Aorta (tissue), 5 donors: Measurements from ENCODE around the gene WDFY4. TPM values are rescaled to one million over a fixed set of nuclear protein-coding genes. Genes with fewer than 3 reads are reported as not detected.

ENCODE experiments used
- ATAC-seq: fragments of 200-7000 bp; cut with Tn5 transposase; one replicate; pipeline ENCODE4 v1.9.1; 2022; ENCODE audit warnings: moderate library complexity; ENCODE audit not compliant: low FRiP score
- DNase-seq, 2 donors: peaks; one replicate each; pipeline ENCODE4 v3.0.0-alpha.2; 2020
- H3K27ac ChIP-seq, 2 donors: one replicate each; pipeline ENCODE4 v1.5.1; 2013; ENCODE audit warnings: low read length in 2 of 2, mild to moderate bottlenecking in 2 of 2, moderate library complexity in 2 of 2, control low read depth in 1 of 2, inconsistent platforms in 1 of 2, low read depth in 1 of 2
- H3K27me3 ChIP-seq, 2 donors: one replicate each; pipeline ENCODE4 v1.6.1; 2013; ENCODE audit warnings: control low read depth in 1 of 2, low read length in 1 of 2, mild to moderate bottlenecking in 1 of 2, moderate library complexity in 1 of 2; ENCODE audit not compliant: insufficient read depth in 2 of 2, control insufficient read depth in 1 of 2
- H3K36me3 ChIP-seq, 2 donors: one replicate each; pipeline ENCODE4 v1.6.1; 2013; ENCODE audit warnings: control low read depth in 1 of 2, low read length in 1 of 2, mild to moderate bottlenecking in 1 of 2; ENCODE audit not compliant: insufficient read depth in 2 of 2, control insufficient read depth in 1 of 2
- H3K4me1 ChIP-seq, 2 donors: one replicate each; pipeline ENCODE4 v1.6.1; 2013; ENCODE audit warnings: low read length in 2 of 2, control low read depth in 1 of 2, mild to moderate bottlenecking in 1 of 2, moderate library complexity in 1 of 2; ENCODE audit not compliant: insufficient read depth in 2 of 2, control insufficient read depth in 1 of 2
- H3K4me3 ChIP-seq, 2 donors: one replicate each; pipeline ENCODE4 v1.5.1; 2013; ENCODE audit warnings: low read length in 2 of 2, control low read depth in 1 of 2, mild to moderate bottlenecking in 1 of 2
- H3K9me3 ChIP-seq: one replicate; pipeline ENCODE4 v1.6.1; 2013; ENCODE audit warnings: mild to moderate bottlenecking, low read length; ENCODE audit not compliant: control insufficient read depth
- WGBS, 2 donors: extraction: QIAGEN DNeasy Blood & Tissue Kit; methylation state at CpG; one replicate each; pipeline ENCODE4 v1.1.7; 2013; 5-methylcytosine and 5-hydroxymethylcytosine counted together
- intact Hi-C, 2 donors: fragments of 100-400 bp; cut with DNase I; formaldehyde crosslinking; loops; one replicate each; pipeline versions ENCODE4 v1.14.2 to v1.15.0; 2022
- polyA plus RNA-seq, 2 donors: library from polyadenylated mRNA; stranded (reverse); fragments of 200-250 nt; gene quantifications; one replicate each; pipeline ENCODE4 v1.2.3, GENCODE V29; 2013
- total RNA-seq, 2 donors: library from RNA; stranded (reverse); fragmentation: NEBNext Ultra II Directional; extraction: Animal tissue kit (Norgen Biotek cat#: 25700); gene quantifications; one replicate each; pipeline ENCODE4 v1.2.1, GENCODE V29; 2021
- donor health status: healthy with polysubstance abuse.
- donor health status: Bipolar disorder and iron deficiency.
- donor health status: DM: no; HTN: no; CAD: no.
- donor health status: DM: no; HTN: no; CAD: no.
- donor health status: DM: yes; HTN: yes; CAD: no.

WDFY4 gene
- total and polyA plus RNA-seq, 4 donors: 0.54 to 15.0 (median 4.6) TPM

DNA sequence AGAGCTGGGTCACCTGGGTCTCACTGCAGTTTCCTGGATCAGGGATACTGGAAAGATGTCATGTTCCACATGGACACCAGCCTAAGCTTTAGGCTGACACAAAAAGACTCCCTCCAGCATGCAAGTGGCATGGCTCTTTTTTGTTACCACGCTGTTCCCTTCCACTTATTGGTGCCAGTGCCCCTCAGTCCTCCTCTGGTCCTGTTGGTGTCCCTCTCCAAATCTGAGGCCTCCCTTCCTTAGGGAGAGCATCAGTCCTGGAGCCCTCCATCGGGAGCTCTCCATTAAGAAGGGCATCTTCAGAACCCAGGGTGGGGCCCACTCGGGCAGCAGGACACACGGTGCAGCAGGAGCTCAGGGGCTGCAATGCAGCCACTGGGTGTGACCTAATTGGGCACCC is 331.0 kb downstream of the WDFY4 start:
- DNase-seq (no peak), ATAC-seq (no peak)
- Histone ChIP-seq H3K36me3 (peaks cover 0 to 2% of the 10 kb centered on the region in 2 donors), H3K9me3 (no peaks in the 10 kb centered on the region), H3K4me3 (no peak overlapping the region), H3K27ac (no peak overlapping the region), H3K4me1 (peaks cover 0 to 3% of the 10 kb centered on the region in 2 donors), H3K27me3 (no peaks in the 10 kb centered on the region)
- 96 to 98% methylated on average over 4 of the region's 4 CpGs for WGBS, 2 donors
- intact Hi-C loops: no loop called here

DNA sequence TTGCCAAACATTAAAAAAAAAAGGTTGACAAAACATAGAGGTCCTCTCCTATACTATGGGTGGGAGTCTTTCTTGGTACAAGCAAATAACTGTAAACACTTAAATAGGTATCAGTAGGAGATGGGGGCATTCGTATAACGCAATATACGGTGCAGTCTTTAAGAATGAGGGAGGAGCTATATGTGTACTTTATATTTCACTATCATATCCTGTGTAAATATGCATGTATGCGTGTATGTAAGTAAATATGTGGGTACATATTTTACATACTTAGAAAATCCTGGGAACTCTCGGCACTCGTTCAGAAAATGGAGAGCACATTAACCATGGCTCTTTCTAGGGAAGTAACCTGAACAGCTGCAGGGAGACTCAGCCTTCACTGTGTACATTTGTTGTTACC is 337.0 kb downstream of the WDFY4 start:
- Histone ChIP-seq H3K9me3 (no peaks in the 10 kb centered on the region), H3K27me3 (no peaks in the 10 kb centered on the region), H3K4me3 (no peak overlapping the region), H3K4me1 (no peaks in the 10 kb centered on the region), H3K27ac (no peak overlapping the region), H3K36me3 (peaks cover 0 to 2% of the 10 kb centered on the region in 2 donors)
- 87 to 88% methylated on average over 6 of the region's 6 CpGs for WGBS, 2 donors
- intact Hi-C loops: loop anchor here in 1 of 2 donors (10.0 kb wide), 1 partner anchor 93 kb away; the partner anchor contains the start of gene VSTM4
- DNase-seq (no peak), ATAC-seq (no peak)

DNA sequence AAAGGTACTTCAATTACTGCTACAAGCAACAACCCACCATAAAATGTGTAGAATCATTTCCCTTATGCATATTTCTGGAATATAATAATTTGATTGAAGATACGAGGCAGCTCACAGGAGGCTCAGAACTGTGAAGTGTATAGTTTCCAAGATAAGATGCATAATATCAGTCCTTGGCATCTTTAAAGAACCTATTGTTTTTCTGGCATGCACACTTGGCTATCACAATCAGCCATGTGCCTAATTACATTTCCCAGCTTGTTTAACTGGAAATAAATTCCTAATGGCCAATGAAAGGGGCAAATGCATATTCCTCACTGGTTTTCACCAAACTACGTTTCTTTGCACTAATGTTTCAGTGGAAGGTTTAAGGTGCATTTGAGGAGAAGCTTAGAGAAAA is 338.4 kb downstream of the WDFY4 start:
- DNase-seq (no peak), ATAC-seq (no peak)
- Histone ChIP-seq H3K27ac (no peak overlapping the region), H3K36me3 (peaks cover 0 to 2% of the 10 kb centered on the region in 2 donors), H3K4me3 (no peak overlapping the region), H3K9me3 (no peaks in the 10 kb centered on the region), H3K4me1 (no peaks in the 10 kb centered on the region), H3K27me3 (no peaks in the 10 kb centered on the region)
- WGBS, 2 donors: 40 to 51% methylated on average over 2 of the region's 2 CpGs
- intact Hi-C loops: loop anchor here in 1 of 2 donors (10.0 kb wide), 1 partner anchor 92 kb away; the partner anchor contains the start of gene VSTM4

DNA sequence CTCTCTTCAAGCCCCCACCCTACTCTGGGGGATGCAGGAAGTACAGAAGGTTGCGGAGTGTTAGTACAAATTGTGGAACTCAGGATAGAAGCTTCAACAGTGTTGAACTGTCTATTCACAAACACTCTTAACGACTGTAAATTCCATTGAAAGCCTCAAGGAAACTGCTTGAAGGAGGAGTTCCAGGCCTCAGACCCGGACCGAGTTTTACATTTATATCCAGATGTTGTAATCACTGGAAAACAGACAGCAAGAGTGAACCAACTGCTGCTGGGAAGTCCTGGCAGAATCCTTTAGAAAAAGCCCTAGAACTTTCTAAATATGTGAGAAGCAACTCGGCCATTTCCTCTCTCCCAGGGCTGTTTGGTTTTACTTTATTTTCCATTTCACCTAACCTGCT is 339.1 kb downstream of the WDFY4 start:
- Histone ChIP-seq H3K4me3 (no peak overlapping the region), H3K9me3 (no peaks in the 10 kb centered on the region), H3K27me3 (no peaks in the 10 kb centered on the region), H3K4me1 (no peaks in the 10 kb centered on the region), H3K36me3 (no peaks in the 10 kb centered on the region), H3K27ac (peak overlapping the region; percentile 32 to 83)
- intact Hi-C loops: loop anchor here in 1 of 2 donors (10.0 kb wide), 1 partner anchor 91 kb away; the partner anchor contains the start of gene VSTM4
- ATAC-seq (peak; percentile 69), DNase-seq (no peak)
- WGBS, 2 donors: 17 to 21% methylated on average over 5 of the region's 5 CpGs

DNA sequence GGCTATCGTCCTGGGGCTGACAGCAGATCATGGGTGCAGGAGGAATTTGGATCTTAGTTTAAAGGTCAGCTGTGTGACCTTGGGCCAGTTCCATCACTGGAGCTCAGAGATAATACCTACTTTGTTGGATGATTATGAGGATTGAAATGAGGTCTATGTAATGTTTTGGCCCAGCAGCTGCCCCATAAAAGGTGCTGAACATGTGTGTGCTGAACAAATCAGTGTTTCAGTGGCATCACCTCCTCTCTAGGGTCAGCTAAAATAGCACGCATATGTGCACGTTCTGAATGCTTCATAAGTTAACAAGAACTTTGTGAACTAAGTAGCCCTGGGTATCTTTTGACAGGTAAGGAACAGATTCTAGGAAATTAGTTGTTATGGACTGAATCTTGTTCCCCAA is 339.8 kb downstream of the WDFY4 start:
- WGBS, 2 donors: 19 to 35% methylated on average over 3 of the region's 3 CpGs
- ATAC-seq (no peak), DNase-seq (no peak)
- H3K27ac ChIP-seq: peak overlapping the region; percentile 71 to 83
- no peaks in the 10 kb centered on the region for H3K4me1 ChIP-seq
- H3K36me3 ChIP-seq: no peaks in the 10 kb centered on the region
- intact Hi-C loops: loop anchor here in 1 of 2 donors (10.0 kb wide), 1 partner anchor 90 kb away; the partner anchor contains the start of gene VSTM4
- no peak overlapping the region for H3K4me3 ChIP-seq
- H3K9me3 ChIP-seq: no peaks in the 10 kb centered on the region
- no peaks in the 10 kb centered on the region for H3K27me3 ChIP-seq

DNA sequence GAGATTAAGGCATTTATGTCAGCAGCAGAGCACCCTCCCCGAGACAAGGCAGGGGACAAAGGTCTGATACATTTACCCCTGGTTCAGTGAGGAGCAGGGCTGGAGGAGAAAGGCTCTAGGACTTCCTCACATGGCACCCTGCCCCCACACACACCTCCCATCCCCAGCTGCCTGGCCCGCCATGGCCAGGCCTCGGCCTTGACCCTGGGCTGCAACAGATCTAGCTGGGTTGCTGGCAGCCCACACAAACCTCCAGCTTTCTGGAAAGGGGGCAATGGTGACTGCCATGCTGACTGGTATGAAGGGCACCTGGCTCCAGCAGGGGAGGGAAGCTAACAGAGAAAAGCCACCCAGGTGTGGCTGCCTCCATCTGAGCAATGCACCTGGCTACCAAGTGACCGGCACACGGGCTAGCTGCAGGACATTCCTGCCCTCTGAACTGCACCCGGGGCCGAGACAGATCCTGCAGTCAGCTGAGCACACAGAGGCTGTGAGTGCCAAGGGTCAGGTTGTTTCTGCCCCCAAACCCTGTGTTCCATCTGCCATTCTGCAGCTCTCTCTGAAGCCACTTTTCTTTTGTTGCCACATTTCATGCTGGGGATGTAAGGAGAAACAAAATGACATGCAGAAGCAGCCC is 340.8 kb downstream of the WDFY4 start:
- no peaks in the 10 kb centered on the region for H3K27me3 ChIP-seq
- no peak for DNase-seq
- H3K4me1 ChIP-seq: no peaks in the 10 kb centered on the region
- intact Hi-C loops: loop anchor here in 1 of 2 donors (10.0 kb wide), 1 partner anchor 89 kb away; the partner anchor contains the start of gene VSTM4
- WGBS, 2 donors: 85 to 91% methylated on average over 7 of the region's 7 CpGs
- H3K4me3 ChIP-seq: no peak overlapping the region
- no peaks in the 10 kb centered on the region for H3K9me3 ChIP-seq
- no peaks in the 10 kb centered on the region for H3K36me3 ChIP-seq
- H3K27ac ChIP-seq: peak overlapping the region in 1 of 2 donors; percentile 31
- ATAC-seq: peak; percentile 20

DNA sequence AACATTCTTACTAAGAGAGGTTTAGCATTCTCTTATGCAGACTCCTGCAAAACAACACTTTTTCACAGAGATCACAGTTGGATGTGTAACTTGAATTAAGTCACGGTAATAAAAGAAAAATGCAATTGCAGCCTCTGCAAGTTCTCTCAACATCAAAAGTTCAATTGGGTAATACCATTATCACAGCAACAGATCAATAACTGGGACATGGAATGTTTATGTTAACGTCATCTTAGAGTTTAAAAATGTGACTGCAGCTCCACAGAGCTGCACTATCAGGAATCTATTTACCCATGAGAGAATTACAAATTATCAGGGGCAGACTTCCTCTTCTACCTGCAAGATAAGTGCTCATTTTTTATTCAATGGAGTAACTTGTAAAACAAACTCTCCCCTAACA is 344.0 kb downstream of the WDFY4 start:
- intact Hi-C loops: loop anchor here in 1 of 2 donors (10.0 kb wide), 1 partner anchor 86 kb away; the partner anchor contains the start of gene VSTM4
- ATAC-seq (no peak), DNase-seq (no peak)
- Histone ChIP-seq H3K9me3 (no peaks in the 10 kb centered on the region), H3K27ac (no peak overlapping the region), H3K4me3 (no peak overlapping the region), H3K4me1 (no peaks in the 10 kb centered on the region), H3K36me3 (no peaks in the 10 kb centered on the region), H3K27me3 (no peaks in the 10 kb centered on the region)
- WGBS, 2 donors: 89 to 91% methylated on average over 2 of the region's 2 CpGs

DNA sequence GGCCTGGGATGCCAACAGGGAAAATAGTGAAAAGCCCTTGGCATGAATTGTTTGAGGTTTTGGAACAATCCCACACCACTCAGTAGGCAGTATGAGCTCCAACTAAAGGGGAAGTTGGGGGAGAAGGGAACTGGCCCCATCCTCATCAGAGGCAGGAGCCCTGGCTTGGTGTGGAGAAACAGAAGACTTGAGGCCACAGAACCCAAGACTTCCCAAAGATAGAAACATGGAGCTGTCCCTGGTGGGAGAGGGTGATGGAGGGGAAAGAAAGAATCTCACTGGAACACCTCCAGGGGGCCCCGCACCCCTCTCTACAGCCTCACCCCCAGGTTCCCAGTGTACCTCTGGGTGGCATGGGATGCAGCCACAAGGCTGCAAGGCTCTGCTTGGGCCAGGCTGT is 345.0 kb downstream of the WDFY4 start:
- Histone ChIP-seq H3K9me3 (no peaks in the 10 kb centered on the region), H3K27me3 (no peaks in the 10 kb centered on the region), H3K36me3 (no peaks in the 10 kb centered on the region), H3K27ac (no peak overlapping the region), H3K4me1 (no peaks in the 10 kb centered on the region), H3K4me3 (no peak overlapping the region)
- WGBS, 2 donors: 100% methylated on average over 1 of the region's 1 CpG
- intact Hi-C loops: loop anchor here in 1 of 2 donors (10.0 kb wide), 1 partner anchor 85 kb away; the partner anchor contains the start of gene VSTM4
- ATAC-seq (no peak), DNase-seq (no peak)
